Coronary artery (tissue), 2 donors: ENCODE measurements around the gene IL1F10.

Source experiments
- DNase-seq: peaks from one replicate; pipeline ENCODE4 v3.0.0-alpha.2; 2017; ENCODE audit warnings: low spot score
- H3K27ac ChIP-seq, 2 donors: fragments of 200-600 bp; sonication (generic); one replicate each; pipeline ENCODE4 v1.5.1; 2016 to 2019
- H3K4me3 ChIP-seq: fragments of 200-600 bp; sonication (generic); 2 replicates; pipeline ENCODE4 v1.5.1; 2016; ENCODE audit warnings: mild to moderate bottlenecking, moderate library complexity
- CTCF ChIP-seq: fragments of 200-600 bp; sonication (generic); IDR thresholded peaks from one replicate; pipeline ENCODE4 v1.5.1; 2019; ENCODE audit warnings: antibody characterized with exemption

The IL1F10 gene

GRCh38 chr2:113078350-113078839, 10.6 kb downstream of the IL1F10 start:
- no peak for DNase-seq
- H3K27ac ChIP-seq, result no peak overlapping the region

DNA sequence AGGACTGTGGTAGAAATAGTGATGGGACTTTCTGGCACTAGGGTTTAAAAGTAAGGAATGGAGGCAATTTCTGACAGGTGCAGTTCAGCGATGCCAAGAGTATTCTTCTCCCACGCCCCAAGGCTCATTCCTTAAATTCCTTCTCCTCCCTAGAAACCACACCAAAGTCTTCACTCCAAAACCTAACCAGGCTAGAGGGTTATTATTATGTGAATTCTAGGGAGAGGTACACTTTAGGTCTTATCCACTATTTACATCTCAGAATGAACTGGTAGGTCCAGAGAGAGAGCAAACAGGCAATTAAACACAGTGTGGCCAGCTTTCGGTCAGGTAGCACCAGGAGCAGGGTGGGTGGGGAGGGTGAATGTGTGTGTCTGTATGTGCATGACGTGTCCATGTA, 11.4 kb downstream of the IL1F10 start:
- H3K27ac ChIP-seq, result no peak overlapping the region
- no peak for TF ChIP-seq CTCF
- H3K4me3 ChIP-seq, result no peak overlapping the region
- DNase-seq, result no peak

More at GRCh38 chr2:113078350-113078839, 10.6 kb downstream of the IL1F10 start:
- no peak for TF ChIP-seq CTCF
- H3K4me3 ChIP-seq, result no peak overlapping the region

- Histone ChIP-seq H3K27ac (no peak overlapping the region), H3K4me3 (no peak overlapping the region)
- no peak for DNase-seq
- TF ChIP-seq CTCF, result no peak
Measured at GRCh38 chr2:113080134-113080533, 12.4 kb downstream of the IL1F10 start.

GRCh38 chr2:113081488-113082210, 13.9 kb downstream of the IL1F10 start:
- DNase-seq, result no peak
- TF ChIP-seq CTCF, result no peak
- Histone ChIP-seq H3K27ac (no peak overlapping the region), H3K4me3 (no peak overlapping the region)

GRCh38 chr2:113083296-113083695, 15.5 kb downstream of the IL1F10 start:
- Histone ChIP-seq H3K27ac (no peak overlapping the region), H3K4me3 (no peak overlapping the region)
- DNase-seq, result no peak
- TF ChIP-seq CTCF, result no peak

DNA sequence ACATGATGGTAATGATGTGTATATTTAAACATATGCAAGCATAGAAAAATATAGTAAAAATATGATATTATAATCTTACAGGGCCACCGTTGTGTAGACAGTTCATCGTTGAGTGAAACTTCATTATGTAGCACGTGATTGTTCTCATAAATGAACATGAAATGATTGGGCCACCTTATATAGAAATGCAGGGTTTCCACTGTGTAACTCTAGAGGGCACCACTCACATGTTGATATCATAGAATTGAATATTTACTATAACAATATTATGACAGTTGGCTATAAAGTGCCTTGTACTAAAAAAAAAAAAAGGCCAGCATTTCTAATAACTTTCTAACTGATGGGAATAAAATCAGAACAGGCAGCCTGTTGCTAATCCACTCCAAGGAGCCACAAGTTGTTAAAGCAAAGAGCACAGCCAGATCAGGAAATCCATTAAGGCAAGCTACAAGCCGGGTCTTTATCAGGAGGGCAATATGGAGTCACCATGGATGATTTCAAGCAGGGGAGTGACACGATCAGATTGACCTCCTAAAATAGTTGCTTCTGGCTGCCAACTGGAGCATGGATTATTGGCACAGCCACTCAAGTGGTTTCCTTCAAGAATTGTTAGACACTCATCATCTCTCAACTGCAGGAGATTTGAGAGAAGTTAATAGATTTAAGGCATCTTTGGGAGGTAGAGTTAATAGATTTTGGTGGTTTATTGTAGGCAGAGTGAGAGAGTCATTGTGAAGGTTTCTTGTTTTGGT, 16.7 kb downstream of the IL1F10 start:
- TF ChIP-seq CTCF, result no peak
- no peak for DNase-seq
- no peak overlapping the region for H3K4me3 ChIP-seq
- no peak overlapping the region for H3K27ac ChIP-seq
